Activated T-cell treated with anti-CD3 and anti-CD28 coated beads, Interleukin-2, amount 50 U/mL, for 72 hours (primary cell): Measurements from ENCODE around the gene DMGDH. TPM values are rescaled to one million over a fixed set of nuclear protein-coding genes. Genes with fewer than 3 reads are reported as not detected.

ENCODE experiments used
- ATAC-seq, 2 donors: fragments of 150-1000 bp; cut with Tn5 transposase; replicated peaks in 1 of 2; 2 replicates each; pipeline ENCODE4 v1.10.0; 2021; ENCODE audit warnings: moderate library complexity in 2 of 2, mild to moderate bottlenecking in 1 of 2
- DNase-seq, 2 donors: peaks; one replicate each; pipeline ENCODE4 v3.0.0; 2021 to 2022; ENCODE audit warnings: mixed read lengths in 1 of 2
- H3K27ac Mint-ChIP-seq: one replicate; pipeline ENCODE4 v1.8.0; 2022; ENCODE audit warnings: mild to moderate bottlenecking, moderate library complexity, mixed read lengths
- H3K27me3 Mint-ChIP-seq: one replicate; pipeline ENCODE4 v1.8.0; 2022; ENCODE audit warnings: low read depth, mixed read lengths
- H3K36me3 Mint-ChIP-seq, 2 donors: one replicate each; pipeline ENCODE4 v1.8.0; 2022; ENCODE audit warnings: mixed read lengths in 2 of 2, mild to moderate bottlenecking in 1 of 2; ENCODE audit not compliant: insufficient read depth in 2 of 2
- H3K4me1 Mint-ChIP-seq: one replicate; pipeline ENCODE4 v1.8.0; 2022; ENCODE audit warnings: low read depth, mixed read lengths
- H3K4me3 Mint-ChIP-seq, 2 donors: one replicate each; pipeline ENCODE4 v1.8.0; 2022; ENCODE audit warnings: mild to moderate bottlenecking in 2 of 2, mixed read lengths in 2 of 2, moderate library complexity in 2 of 2
- H3K9me3 Mint-ChIP-seq, 2 donors: one replicate each; pipeline ENCODE4 v1.8.0; 2022; ENCODE audit warnings: mixed read lengths in 2 of 2
- total RNA-seq, 2 donors: library from RNA; stranded (reverse); gene quantifications; one replicate each; pipeline ENCODE4 v1.2.3, GENCODE V29; 2022

The DMGDH gene
- 10 to 100 TPM; 19.2 to 21.4 TPM for total RNA-seq

- peaks cover 50% of the 10 kb centered on the region for H3K27me3 Mint-ChIP-seq
- peak within 1 kb of the TSS in 1 of 2 donors; percentile 49 for H3K4me3 Mint-ChIP-seq
- peak in 1 of 2 donors; percentile 47 for ATAC-seq
- peaks cover 0 to 3% of the 10 kb centered on the region in 2 donors for H3K9me3 Mint-ChIP-seq
- peaks cover 2% of the 10 kb centered on the region for H3K4me1 Mint-ChIP-seq
- H3K27ac Mint-ChIP-seq, result no peak within 1 kb of the TSS
- H3K36me3 Mint-ChIP-seq, result peaks cover 0 to 2% of the 10 kb centered on the region in 2 donors
- DNase-seq, result peak in 1 of 2 donors; percentile 10
Measured at GRCh38 chr5:79069488-79070349, at the start of gene DMGDH, which contains the start of gene BHMT2. Gene DMGDH, minus strand, starts transcription at chr5:79069674. Its CDS starts 54 bp downstream, at chr5:79069620. Gene BHMT2, plus strand, starts transcription at chr5:79069767. Its CDS starts 16 bp downstream, at chr5:79069783.

GRCh38 chr5:79112703-79113058 is 43.2 kb upstream of the DMGDH start:
- Mint-ChIP-seq H3K4me1 (no peaks in the 10 kb centered on the region), H3K9me3 (no peaks in the 10 kb centered on the region), H3K4me3 (no peak overlapping the region), H3K27me3 (peaks cover 53% of the 10 kb centered on the region), H3K27ac (no peak overlapping the region), H3K36me3 (no peaks in the 10 kb centered on the region)
- DNase-seq, result no peak
- no peak for ATAC-seq

- DNase-seq, result no peak
- no peaks in the 10 kb centered on the region for H3K36me3 Mint-ChIP-seq
- no peaks in the 10 kb centered on the region for H3K4me1 Mint-ChIP-seq
- no peak for ATAC-seq
- no peak overlapping the region for H3K27ac Mint-ChIP-seq
- H3K27me3 Mint-ChIP-seq, result peaks cover 58% of the 10 kb centered on the region
- no peaks in the 10 kb centered on the region for H3K9me3 Mint-ChIP-seq
- H3K4me3 Mint-ChIP-seq, result peak overlapping the region in 1 of 2 donors; percentile 20
Measured at GRCh38 chr5:79111960-79112702, 42.7 kb upstream of the DMGDH start.

- Mint-ChIP-seq H3K36me3 (no peaks in the 10 kb centered on the region), H3K9me3 (no peaks in the 10 kb centered on the region), H3K4me1 (no peaks in the 10 kb centered on the region), H3K4me3 (peak within 1 kb of the TSS in 1 of 2 donors; percentile 20), H3K27ac (no peak within 1 kb of the TSS), H3K27me3 (peaks cover 65% of the 10 kb centered on the region)
- DNase-seq (no peak), ATAC-seq (no peak)
Measured at GRCh38 chr5:79111387-79111959, 42.0 kb upstream of the DMGDH start, which contains the start of gene BHMT. Gene BHMT, plus strand, starts transcription at chr5:79111809. Its CDS starts 77 bp downstream, at chr5:79111886.

GRCh38 chr5:79109527-79110492 is 40.3 kb upstream of the DMGDH start:
- ATAC-seq, result peak; percentile 69 to 70
- peaks cover 73% of the 10 kb centered on the region for H3K27me3 Mint-ChIP-seq

GRCh38 chr5:79108792-79109191 is 39.3 kb upstream of the DMGDH start:
- Mint-ChIP-seq H3K36me3 (no peaks in the 10 kb centered on the region), H3K9me3 (no peaks in the 10 kb centered on the region)

More at GRCh38 chr5:79109527-79110492, 40.3 kb upstream of the DMGDH start:
- Mint-ChIP-seq H3K4me3 (no peak overlapping the region), H3K27ac (no peak overlapping the region), H3K4me1 (no peaks in the 10 kb centered on the region), H3K36me3 (no peaks in the 10 kb centered on the region), H3K9me3 (no peaks in the 10 kb centered on the region)
- DNase-seq, result peak; percentile 35 to 37

GRCh38 chr5:79108086-79108485 is 38.6 kb upstream of the DMGDH start:
- H3K27me3 Mint-ChIP-seq, result peaks cover 74% of the 10 kb centered on the region
- no peak overlapping the region for H3K4me3 Mint-ChIP-seq
- no peak for ATAC-seq
- no peaks in the 10 kb centered on the region for H3K36me3 Mint-ChIP-seq
- H3K4me1 Mint-ChIP-seq, result no peaks in the 10 kb centered on the region
- H3K9me3 Mint-ChIP-seq, result no peaks in the 10 kb centered on the region
- DNase-seq, result no peak
- H3K27ac Mint-ChIP-seq, result no peak overlapping the region

More at GRCh38 chr5:79108792-79109191, 39.3 kb upstream of the DMGDH start:
- Mint-ChIP-seq H3K4me1 (no peaks in the 10 kb centered on the region), H3K27me3 (peaks cover 74% of the 10 kb centered on the region), H3K4me3 (no peak overlapping the region), H3K27ac (no peak overlapping the region)
- ATAC-seq (no peak), DNase-seq (no peak)

- Mint-ChIP-seq H3K36me3 (no peaks in the 10 kb centered on the region), H3K27ac (no peak overlapping the region), H3K27me3 (peaks cover 66% of the 10 kb centered on the region), H3K9me3 (no peaks in the 10 kb centered on the region), H3K4me1 (no peaks in the 10 kb centered on the region), H3K4me3 (no peak overlapping the region)
- DNase-seq (no peak), ATAC-seq (no peak)
Measured at GRCh38 chr5:79107020-79107796, 37.7 kb upstream of the DMGDH start.

- H3K27ac Mint-ChIP-seq, result no peak overlapping the region
- peaks cover 52% of the 10 kb centered on the region for H3K27me3 Mint-ChIP-seq
- H3K4me3 Mint-ChIP-seq, result no peak overlapping the region
- no peaks in the 10 kb centered on the region for H3K4me1 Mint-ChIP-seq
- ATAC-seq (no peak), DNase-seq (no peak)
- H3K9me3 Mint-ChIP-seq, result no peaks in the 10 kb centered on the region
- H3K36me3 Mint-ChIP-seq, result no peaks in the 10 kb centered on the region
Measured at GRCh38 chr5:79105868-79106267, 36.4 kb upstream of the DMGDH start.

- ATAC-seq (no peak), DNase-seq (no peak)
- H3K27me3 Mint-ChIP-seq, result peaks cover 6% of the 10 kb centered on the region
- peaks cover 2% of the 10 kb centered on the region in 2 donors for H3K36me3 Mint-ChIP-seq
- no peak overlapping the region for H3K4me3 Mint-ChIP-seq
- H3K27ac Mint-ChIP-seq, result no peak overlapping the region
- H3K4me1 Mint-ChIP-seq, result no peaks in the 10 kb centered on the region
- H3K9me3 Mint-ChIP-seq, result peaks cover 2% of the 10 kb centered on the region in 2 donors
Measured at GRCh38 chr5:79093762-79094161, 24.3 kb upstream of the DMGDH start.

GRCh38 chr5:79091064-79091463 is 21.6 kb upstream of the DMGDH start:
- Mint-ChIP-seq H3K4me1 (no peaks in the 10 kb centered on the region), H3K27me3 (peaks cover 6% of the 10 kb centered on the region), H3K36me3 (peaks cover 2% of the 10 kb centered on the region in 2 donors), H3K4me3 (no peak overlapping the region), H3K9me3 (peaks cover 2% of the 10 kb centered on the region in 2 donors), H3K27ac (no peak overlapping the region)
- ATAC-seq (no peak), DNase-seq (no peak)
